GM18511 (cell line): ENCODE measurements around the gene VPS37B.

ENCODE experiments used
- ATAC-seq: cut with Tn5 transposase; IDR thresholded peaks from one replicate; pipeline ENCODE4 v1.9.1; 2021; ENCODE audit warnings: mild to moderate bottlenecking, moderate library complexity; ENCODE audit not compliant: unreplicated experiment

The VPS37B gene

DNA sequence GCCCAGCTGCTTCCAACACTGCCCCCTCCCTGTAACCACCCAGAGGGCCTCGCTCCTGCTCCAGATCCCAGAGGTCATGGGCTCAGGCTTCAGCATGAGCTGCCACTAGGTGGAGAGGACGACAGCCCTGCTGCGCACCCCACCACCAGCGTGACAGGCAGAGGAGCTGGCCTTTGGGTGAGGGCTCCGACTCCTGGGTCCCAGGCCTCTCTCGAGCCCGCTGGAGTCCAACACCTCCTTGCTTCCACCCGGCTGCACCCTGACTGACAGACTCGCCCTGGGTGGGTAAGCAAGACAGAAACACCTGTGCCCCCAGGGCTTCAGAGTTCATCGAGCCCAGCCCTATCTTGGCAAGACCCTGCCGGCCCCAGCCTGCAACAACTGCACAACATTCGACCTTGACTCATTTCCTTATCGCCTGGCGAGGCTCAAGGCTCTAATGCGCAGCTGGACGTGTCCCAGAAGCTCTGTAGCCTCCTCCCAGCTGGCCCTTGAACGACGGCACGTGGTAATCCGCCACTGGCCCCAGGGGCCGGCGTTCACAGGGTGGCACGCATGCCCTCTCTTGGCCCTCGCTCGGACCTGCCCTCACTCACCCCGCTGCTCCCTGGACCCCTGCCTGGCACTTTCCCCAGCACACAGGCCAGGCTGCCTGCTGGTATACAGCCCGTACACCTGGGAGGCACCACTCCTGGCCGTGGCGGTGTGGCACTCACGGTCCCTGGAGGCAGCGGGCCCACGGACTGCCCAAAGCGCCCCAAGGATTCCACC is 28.0 kb downstream of the VPS37B start:
- ATAC-seq: no peak

DNA sequence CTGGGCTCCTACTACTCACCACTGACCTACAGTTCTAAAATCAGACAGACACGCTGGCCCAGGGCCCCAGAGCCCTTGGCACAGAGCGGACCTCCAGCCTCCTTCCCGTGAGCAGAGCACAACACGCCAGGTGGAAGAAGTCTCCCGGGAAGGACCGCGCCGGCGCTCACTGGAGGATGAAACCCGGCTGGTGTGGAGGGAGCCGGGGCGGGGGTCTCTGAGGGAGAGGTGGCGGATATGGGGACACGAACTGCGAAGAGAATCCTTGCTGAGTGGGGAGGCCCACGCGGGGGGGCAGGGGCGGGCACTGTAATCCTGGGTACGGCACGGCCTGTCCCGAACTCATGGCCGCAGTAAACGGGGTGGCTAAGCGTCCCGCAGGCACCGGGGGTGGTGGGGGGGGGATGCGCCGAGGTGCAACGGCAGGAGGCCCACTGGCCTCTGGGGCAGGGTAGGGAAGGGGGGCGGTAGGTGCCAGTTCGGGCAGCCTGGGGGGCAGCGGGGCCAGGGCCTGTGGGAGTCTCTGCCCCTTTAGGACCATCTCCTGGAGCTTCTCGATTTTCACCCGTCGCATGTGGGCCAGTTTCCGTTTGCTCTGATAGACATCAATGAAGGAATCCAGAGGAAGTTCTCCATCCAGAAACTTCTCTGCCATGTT is 28.8 kb downstream of the VPS37B start:
- ATAC-seq: no peak

DNA sequence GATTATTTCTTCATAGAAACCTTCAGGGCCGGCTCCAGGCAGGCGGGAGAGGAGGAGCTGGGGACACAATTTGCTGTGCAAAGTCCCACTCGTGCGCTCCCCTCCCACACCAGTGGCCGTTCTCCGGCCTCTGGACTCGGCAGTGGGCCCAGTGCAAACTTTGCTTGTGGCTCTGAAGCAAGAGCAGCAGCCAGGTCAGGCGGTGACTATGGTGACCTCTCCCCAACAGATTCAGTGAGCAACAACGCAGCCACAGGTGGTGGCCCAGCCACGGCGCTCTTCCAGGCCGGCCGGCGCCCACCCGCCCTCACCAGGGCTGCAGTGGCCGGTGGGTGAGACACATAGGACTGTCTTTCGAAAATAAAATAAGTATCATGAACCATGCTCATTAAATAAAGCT is 29.5 kb downstream of the VPS37B start:
- ATAC-seq: no peak

DNA sequence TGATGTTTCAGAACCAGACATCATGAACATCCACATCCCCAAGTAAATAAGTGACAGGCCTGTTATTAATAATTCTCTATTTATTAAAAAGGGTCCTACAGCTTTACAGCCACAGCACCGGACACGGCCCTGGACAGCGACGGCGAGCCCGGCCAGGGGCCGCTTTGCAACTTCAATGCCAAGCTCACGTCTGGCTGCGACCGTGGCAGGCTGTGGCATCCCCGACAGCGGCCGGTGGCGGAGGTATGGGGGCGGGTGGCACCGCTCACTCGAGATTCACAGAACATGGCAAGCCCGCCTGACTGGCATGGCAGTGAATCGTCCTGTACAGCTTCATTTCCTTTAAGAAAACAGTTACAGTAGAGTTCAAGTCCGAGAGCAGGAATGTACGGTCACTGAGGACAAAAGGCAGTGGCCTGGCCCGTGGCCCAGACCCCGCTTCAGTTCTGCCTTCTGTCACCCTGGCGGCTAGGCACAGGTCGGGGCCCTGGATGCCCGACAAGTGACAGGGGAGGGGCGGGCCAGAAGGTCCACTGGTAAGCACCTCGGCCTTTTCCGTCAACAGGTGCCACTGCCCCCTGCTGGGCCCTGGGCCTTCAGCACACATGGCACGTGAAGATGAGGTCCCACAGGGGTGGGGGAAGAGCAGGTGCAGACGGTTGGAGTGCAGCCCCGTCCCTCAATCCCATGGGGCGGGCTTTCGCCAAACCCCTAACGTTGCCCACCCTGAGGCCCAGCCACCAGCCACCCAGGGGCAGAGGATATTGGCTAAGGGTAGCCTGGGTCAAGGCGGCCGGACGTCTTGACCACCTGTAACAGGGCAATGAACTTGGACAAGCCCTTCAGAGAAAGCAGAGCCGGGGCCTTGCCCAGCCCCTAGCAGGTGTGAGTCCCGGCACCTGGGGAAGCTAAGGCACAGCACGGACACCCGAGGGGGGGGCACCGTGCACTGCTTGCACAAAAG is 30.4 kb downstream of the VPS37B start:
- no peak for ATAC-seq

DNA sequence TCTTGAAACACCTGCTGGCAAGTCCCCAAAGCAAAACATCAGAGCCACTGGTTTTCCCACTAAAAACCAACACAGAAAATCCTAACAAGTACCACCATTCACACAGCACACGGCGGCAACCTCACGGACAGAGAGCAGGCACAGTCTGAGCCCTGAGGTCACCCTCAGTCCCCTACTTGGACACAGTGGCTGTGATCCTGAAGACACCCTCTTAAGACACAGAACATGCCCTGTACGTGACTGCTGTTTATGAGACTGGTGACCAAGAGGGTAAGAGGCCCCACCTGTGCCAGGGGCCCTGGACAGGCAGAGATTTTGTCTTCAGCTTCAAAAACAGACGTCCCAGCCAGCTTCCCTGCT is 31.1 kb downstream of the VPS37B start:
- no peak for ATAC-seq

DNA sequence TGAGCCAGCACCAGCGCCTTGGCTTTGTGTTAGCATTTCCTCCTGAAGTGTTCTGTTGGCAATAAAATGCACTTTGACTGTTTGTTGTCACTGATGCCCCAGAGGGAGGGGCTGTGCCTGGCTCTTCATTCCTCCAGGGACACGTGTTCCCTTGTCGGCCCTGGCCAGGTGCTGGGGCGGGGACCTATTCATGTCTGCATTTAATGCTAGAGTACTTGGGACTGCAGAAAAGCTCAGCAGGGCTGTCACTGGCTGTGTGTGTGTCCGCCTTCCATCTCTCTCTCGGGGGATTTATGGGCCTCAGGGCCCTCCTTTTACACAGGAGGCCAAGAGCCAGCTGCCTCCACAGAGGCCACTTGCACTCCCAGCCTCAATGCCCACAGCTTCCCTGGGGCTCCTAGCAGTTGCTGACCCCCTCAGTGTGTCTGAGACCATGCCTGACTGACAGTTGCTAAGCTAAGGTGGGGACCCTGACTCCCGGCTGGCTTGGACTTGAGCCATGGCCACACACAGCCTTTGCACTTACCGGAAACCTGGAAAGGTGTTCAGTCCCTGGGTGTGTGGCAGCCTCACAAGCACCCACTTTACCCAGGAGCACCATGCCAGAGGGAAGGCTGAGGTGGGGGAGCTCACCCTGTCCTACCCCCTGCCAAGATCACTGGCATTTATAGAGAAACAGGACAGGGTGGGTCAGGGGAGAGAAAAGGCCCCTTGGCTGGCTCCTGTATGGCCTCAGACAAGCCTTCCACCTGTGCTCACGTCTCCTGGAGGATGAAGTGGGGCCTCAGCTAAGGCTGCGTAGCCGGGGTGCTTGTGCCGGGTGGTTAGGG is 32.8 kb downstream of the VPS37B start:
- ATAC-seq: no peak

DNA sequence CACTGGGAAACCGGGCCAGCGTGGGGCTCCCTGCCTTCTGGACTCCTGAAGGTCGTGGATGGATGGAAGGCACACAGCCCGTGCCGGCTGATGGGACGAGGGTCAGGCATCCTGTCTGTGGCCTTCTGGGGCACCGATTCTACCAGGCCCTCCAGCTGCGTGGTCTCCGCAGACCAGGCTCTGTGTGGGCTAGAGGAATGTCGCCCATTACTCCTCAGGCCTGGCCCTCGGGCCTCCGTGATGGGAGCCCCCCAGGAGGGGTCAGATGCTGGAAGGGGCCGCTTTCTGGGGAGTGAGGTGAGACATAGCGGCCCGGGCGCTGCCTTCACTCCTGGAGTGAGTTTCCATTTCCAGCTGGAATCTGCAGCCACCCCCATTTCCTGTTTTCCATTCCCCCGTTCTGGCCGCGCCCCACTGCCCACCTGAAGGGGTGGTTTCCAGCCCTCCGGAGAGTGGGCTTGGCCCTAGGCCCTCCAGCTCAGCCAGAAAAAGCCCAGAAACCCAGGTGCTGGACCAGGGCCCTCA is 33.8 kb downstream of the VPS37B start:
- no peak for ATAC-seq

DNA sequence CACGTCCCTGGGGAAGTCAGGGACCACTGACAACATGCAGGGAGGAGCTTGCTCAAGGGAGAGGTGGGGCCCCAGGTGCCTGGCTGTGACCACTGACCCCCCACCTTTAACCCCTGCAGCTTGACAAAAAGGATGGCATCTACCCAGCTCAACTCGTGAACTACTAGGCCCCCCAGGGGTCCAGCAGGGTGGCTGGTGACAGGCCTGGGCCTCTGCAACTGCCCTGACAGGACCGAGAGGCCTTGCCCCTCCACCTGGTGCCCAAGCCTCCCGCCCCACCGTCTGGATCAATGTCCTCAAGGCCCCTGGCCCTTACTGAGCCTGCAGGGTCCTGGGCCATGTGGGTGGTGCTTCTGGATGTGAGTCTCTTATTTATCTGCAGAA is 34.3 kb downstream of the VPS37B start:
- no peak for ATAC-seq

DNA sequence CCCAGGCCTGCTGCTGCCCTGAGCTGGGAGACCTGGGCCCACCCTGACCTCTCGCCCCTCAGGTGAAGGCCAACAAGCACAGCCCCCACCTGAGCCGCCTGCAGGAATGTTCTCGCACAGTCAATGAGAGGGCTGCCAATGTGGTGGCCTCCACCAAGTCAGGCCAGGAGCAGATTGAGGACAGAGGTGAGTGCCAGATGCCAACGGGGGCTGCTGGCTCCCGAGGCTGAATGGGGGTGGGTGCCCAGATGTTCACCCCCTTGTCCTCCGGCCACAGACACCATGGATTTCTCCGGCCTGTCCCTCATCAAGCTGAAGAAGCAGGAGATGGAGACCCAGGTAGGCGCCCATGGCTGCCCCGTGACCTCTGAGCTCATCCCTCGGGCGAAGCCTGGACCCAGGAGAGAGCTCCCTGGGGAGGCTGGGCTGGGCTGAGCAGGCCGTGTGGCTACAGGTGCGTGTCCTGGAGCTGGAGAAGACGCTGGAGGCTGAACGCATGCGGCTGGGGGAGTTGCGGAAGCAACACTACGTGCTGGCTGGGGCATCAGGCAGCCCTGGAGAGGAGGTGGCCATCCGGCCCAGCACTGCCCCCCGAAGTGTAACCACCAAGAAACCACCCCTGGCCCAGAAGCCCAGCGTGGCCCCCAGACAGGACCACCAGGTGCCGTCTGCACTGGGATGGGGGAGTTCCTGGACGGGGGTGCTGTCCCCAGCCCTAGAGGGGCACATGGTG is 34.9 kb downstream of the VPS37B start:
- no peak for ATAC-seq

DNA sequence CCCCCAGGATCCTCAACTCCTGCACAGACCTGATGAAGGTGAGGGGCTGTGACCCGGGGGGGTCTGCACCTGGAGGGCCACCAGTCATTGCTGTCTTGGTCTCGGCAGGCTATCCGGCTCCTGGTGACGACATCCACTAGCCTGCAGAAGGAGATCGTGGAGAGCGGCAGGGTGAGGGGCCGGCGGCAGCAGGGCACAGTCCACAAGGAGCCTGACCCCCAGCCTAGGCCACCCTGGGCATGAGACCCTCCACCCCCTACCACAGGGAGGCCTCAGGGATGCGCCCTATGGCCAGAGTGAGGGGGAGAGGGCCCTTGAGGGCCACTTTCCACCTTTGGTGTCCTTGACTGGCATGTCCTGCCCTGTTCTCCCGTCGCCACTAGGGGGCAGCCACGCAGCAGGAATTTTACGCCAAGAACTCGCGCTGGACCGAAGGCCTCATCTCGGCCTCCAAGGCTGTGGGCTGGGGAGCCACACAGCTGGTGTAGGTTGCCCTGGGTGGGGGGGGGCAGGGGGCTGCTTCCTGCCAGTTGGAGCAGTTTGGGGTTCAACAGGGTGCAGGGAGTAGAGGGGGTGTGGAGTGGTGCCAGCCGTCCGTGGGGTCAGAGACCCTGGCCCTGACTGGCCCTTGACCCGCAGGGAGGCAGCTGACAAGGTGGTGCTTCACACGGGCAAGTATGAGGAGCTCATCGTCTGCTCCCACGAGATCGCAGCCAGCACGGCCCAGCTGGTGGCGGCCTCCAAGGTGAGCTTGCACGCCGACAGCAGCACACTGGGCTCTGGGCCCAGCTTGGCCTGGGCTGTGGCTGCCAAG is 35.7 kb downstream of the VPS37B start:
- ATAC-seq: no peak

DNA sequence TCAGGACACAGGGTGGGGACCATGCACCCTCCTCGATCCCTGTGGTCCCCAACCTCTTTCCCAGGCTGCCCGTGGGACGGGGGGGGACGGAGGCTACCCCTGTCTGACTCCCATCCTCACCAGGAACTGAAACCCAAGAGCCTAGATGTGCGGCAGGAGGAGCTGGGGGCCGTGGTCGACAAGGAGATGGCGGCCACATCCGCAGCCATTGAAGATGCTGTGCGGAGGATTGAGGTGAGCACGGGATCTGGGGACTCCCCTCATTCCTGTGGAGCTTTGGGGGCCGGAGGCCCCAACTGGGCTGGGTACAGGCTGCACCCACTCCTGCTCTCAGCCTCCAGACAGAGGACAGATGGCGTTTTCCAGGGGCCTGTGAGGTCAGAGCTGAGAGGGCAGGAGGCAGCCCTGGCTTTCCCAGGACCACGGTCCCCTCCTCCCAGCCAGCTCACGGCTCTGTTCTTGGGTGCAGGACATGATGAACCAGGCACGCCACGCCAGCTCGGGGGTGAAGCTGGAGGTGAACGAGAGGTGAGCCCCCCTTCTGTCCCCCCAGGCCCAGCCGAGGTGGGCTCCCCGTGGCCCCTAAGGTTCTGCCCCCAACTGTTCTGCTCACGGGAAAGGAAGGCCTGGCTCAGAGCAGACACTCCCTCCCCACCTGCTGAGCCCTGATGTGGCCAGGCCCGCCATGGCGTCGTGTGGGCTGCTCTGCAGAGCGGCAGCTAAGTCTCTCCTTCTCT is 36.5 kb downstream of the VPS37B start:
- no peak for ATAC-seq

DNA sequence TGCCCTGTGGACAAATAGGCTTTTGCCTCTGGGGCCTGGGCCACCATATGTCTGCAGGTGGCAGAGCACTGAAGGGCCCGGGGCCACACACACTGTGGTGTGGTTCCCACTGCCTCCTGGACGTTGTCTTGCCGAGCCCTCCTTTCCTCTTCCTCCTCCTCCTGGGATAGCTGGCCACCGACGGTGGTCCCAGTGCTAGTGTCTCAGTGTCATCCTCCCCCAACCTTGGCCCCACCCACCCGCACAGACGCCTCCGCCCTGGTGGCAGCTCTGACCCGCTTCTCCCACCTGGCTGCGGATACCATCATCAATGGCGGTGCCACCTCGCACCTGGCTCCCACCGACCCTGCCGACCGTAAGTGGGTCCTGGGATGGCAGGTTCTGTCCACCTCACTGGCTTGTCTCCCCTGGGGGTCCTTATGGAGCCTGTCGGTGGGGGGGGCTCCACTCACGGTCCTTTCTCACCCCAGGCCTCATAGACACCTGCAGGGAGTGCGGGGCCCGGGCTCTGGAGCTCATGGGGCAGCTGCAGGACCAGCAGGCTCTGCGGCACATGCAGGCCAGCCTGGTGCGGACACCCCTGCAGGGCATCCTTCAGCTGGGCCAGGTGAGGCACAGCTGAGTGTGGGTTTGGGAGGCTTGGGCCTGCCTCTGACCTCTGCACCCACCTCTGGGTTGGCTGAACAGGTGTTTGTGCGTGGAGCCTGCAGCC is 37.2 kb downstream of the VPS37B start:
- no peak for ATAC-seq

DNA sequence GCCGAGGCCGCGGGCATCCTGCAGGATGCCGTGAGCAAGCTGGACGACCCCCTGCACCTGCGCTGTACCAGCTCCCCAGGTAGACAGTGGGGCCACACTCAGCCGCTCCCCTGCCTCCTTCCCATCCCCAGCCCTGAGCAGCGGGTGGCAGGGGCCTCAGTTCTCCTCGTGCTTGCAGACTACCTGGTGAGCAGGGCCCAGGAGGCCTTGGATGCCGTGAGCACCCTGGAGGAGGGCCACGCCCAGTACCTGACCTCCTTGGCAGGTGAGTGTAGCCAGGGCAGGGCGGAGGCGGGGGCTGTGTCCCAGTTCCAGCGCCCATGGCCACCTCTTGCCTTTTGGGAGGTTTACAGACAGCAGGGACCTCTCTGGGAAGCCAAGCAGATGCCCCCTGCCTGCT is 37.8 kb downstream of the VPS37B start:
- no peak for ATAC-seq

DNA sequence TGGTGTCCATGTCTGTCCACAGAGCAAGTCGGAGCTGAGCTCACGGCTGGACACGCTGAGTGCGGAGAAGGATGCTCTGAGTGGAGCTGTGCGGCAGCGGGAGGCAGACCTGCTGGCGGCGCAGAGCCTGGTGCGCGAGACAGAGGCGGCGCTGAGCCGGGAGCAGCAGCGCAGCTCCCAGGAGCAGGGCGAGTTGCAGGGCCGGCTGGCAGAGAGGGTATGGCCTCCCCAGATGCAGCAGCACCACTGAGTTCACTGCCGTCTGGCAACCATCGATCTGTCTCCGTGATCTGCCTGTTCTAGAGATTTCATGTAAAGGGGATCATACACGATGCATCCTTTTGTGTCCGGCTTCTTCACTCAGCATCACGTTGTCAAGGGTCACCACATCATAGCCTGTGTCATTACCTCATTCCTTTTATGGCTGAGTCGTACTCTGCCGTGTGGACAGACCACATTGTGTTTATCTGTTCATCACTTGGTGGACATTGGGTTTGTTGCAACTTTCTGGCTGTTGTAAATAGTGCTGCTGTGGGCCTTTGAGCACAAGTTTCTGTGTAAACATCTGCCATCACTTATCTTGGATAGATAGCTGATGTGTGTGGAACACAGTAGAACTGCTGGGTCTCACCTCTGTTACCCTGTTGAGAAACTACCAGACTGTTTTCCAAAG is 38.8 kb downstream of the VPS37B start:
- no peak for ATAC-seq

DNA sequence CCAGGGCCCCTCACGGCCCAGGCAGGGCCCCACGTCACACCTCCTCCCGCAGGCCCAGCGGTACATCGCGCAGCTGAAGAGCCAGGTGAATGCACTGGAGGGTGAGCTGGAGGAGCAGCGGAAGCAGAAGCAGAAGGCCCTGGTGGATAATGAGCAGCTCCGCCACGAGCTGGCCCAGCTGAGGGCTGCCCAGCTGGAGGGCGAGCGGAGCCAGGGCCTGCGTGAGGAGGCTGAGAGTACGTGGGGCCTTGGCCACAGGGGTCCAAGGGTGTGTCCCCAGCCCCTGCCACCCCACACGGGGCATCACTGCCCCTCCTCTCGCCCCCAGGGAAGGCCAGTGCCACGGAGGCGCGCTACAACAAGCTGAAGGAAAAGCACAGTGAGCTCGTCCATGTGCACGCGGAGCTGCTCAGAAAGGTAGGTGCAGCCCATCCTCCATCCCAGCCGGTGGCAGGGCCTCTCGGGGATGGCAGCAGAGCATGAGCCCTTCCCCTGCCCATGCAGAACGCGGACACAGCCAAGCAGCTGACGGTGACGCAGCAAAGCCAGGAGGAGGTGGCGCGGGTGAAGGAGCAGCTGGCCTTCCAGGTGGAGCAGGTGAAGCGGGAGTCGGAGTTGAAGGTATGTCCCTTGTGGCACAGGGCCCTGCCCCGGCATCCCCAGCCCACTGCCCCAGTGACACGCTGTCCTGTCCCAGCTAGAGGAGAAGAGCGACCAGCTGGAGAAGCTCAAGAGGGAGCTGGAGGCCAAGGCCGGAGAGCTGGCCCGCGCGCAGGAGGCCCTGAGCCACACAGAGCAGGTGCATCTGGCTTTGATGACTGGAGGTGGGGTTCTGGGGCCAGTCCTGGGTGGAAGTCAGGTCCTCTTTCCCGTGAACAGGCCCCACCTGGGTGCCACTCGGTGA is 39.7 kb downstream of the VPS37B start:
- ATAC-seq: no peak
